ENCODE measurements around the gene CHST8. TPM values are rescaled to one million over a fixed set of nuclear protein-coding genes. Genes with fewer than 3 reads are reported as not detected.

The CHST8 gene
- total RNA-seq, 1 experiment from 2014 or later = 2.3 TPM

GRCh38 chr19:33686262-33686661 lies 64.5 kb downstream of the CHST8 start:
- CTCF ChIA-PET = no interaction called here
- TF ChIP-seq EZH2 (IDR thresholded peaks at IDR 0.05; ENCODE audit: borderline replicate concordance, low read depth, low read length, poor library complexity, severe bottlenecking) (no peak), CTCF (conservative IDR thresholded peaks at IDR 0.05; ENCODE audit: low read depth, low read length) (no peak)
- intact Hi-C loops (cut with micrococcal nuclease; ENCODE audit: unreplicated experiment) = no loop called here
- no peaks in the 10 kb centered on the region for H3K4me1 ChIP-seq (ENCODE audit: insufficient read depth, low read length, poor library complexity, severe bottlenecking)
- DNase-seq (ENCODE audit: low spot score) = no peak
- H3K27ac ChIP-seq (ENCODE audit: low read depth, low read length, poor library complexity, severe bottlenecking) = no peak overlapping the region
- H3K9me3 ChIP-seq (ENCODE audit: low read depth, low read length, poor library complexity, severe bottlenecking) = no peaks in the 10 kb centered on the region
- BruUV-seq (replicated peaks) = no TSS peak
- H3K4me3 ChIP-seq (ENCODE audit: low read depth, low read length, poor library complexity, severe bottlenecking) = no peak overlapping the region
- peaks cover 43% of the 10 kb centered on the region for H3K27me3 ChIP-seq (replicated peaks; ENCODE audit: insufficient read depth, low read depth, low read length, poor library complexity)
- no peaks in the 10 kb centered on the region for H3K36me3 ChIP-seq (ENCODE audit: insufficient read depth, low read length, poor library complexity, severe bottlenecking)
- POLR2A ChIA-PET (ENCODE audit: low non-redundant PET) = no interaction called here

- H3K27ac ChIP-seq (ENCODE audit: low read depth, low read length, poor library complexity, severe bottlenecking) = no peak overlapping the region
- CTCF ChIA-PET = no interaction called here
- no peak for DNase-seq (ENCODE audit: low spot score)
These were observed 65.1 kb downstream of the CHST8 start for GRCh38 chr19:33686687-33687480.

GRCh38 chr19:33687481-33688170 lies 65.9 kb downstream of the CHST8 start:
- Histone ChIP-seq H3K4me1 (ENCODE audit: insufficient read depth, low read length, poor library complexity, severe bottlenecking) (no peaks in the 10 kb centered on the region), H3K4me3 (ENCODE audit: low read depth, low read length, poor library complexity, severe bottlenecking) (no peak overlapping the region), H3K27me3 (replicated peaks; ENCODE audit: insufficient read depth, low read depth, low read length, poor library complexity) (peaks cover 39% of the 10 kb centered on the region), H3K36me3 (ENCODE audit: insufficient read depth, low read length, poor library complexity, severe bottlenecking) (no peaks in the 10 kb centered on the region), H3K27ac (ENCODE audit: low read depth, low read length, poor library complexity, severe bottlenecking) (no peak overlapping the region), H3K9me3 (ENCODE audit: low read depth, low read length, poor library complexity, severe bottlenecking) (no peaks in the 10 kb centered on the region)
- TF ChIP-seq EZH2 (IDR thresholded peaks at IDR 0.05; ENCODE audit: borderline replicate concordance, low read depth, low read length, poor library complexity, severe bottlenecking) (no peak), CTCF (conservative IDR thresholded peaks at IDR 0.05; ENCODE audit: low read depth, low read length) (no peak)
- intact Hi-C loops (cut with micrococcal nuclease; ENCODE audit: unreplicated experiment) = no loop called here
- DNase-seq (ENCODE audit: low spot score) = no peak
- ChIA-PET POLR2A (ENCODE audit: low non-redundant PET) (no interaction called here), CTCF (no interaction called here)
- no TSS peak for BruUV-seq (replicated peaks)

More at GRCh38 chr19:33686687-33687480, 65.1 kb downstream of the CHST8 start:
- no peaks in the 10 kb centered on the region for H3K36me3 ChIP-seq (ENCODE audit: insufficient read depth, low read length, poor library complexity, severe bottlenecking)
- H3K4me3 ChIP-seq (ENCODE audit: low read depth, low read length, poor library complexity, severe bottlenecking) = no peak overlapping the region
- H3K27me3 ChIP-seq (replicated peaks; ENCODE audit: insufficient read depth, low read depth, low read length, poor library complexity) = peaks cover 41% of the 10 kb centered on the region
- POLR2A ChIA-PET (ENCODE audit: low non-redundant PET) = no interaction called here
- H3K9me3 ChIP-seq (ENCODE audit: low read depth, low read length, poor library complexity, severe bottlenecking) = no peaks in the 10 kb centered on the region
- no peaks in the 10 kb centered on the region for H3K4me1 ChIP-seq (ENCODE audit: insufficient read depth, low read length, poor library complexity, severe bottlenecking)
- TF ChIP-seq CTCF (conservative IDR thresholded peaks at IDR 0.05; ENCODE audit: low read depth, low read length) = no peak
- TF ChIP-seq EZH2 (IDR thresholded peaks at IDR 0.05; ENCODE audit: borderline replicate concordance, low read depth, low read length, poor library complexity, severe bottlenecking) = no peak
- no TSS peak for BruUV-seq (replicated peaks)
- intact Hi-C loops (cut with micrococcal nuclease; ENCODE audit: unreplicated experiment) = no loop called here

All from A673 (cell line).